Spleen (tissue), 7 donors: Measurements from ENCODE around the gene LRCH1.

Experiments
- POLR2A ChIP-seq, 3 donors: fragments of 450-650 bp; IDR thresholded peaks; one replicate each; pipeline ENCODE4 v1.5.1; 2017; ENCODE audit warnings: antibody characterized with exemption in 3 of 3, mild to moderate bottlenecking in 1 of 3
- POLR2AphosphoS5 ChIP-seq, 3 donors: sonication (generic); formaldehyde crosslinking; IDR thresholded peaks; one replicate each; pipeline ENCODE4 v1.5.1; 2017; ENCODE audit warnings: antibody characterized with exemption in 3 of 3
- TF ChIP-seq, protein P1 (sequence below), 11 experiments: fragments of 200-600 bp in 7 of 11; fragments of 450-650 bp in 4 of 11; sonication (generic) in 4 of 11; IDR thresholded peaks in 8 of 11; conservative IDR thresholded peaks in 3 of 11; 1 replicate in 7 of 11; 2 replicates in 4 of 11; pipeline versions ENCODE4 v1.4.0 to v1.8.0; 2016 to 2021; ENCODE audit warnings: antibody characterized with exemption in 11 of 11, inconsistent platforms in 4 of 11, mild to moderate bottlenecking in 1 of 11
- donor health status: DM: no; HTN: no; CAD: no; lungs with moderate emphysema.
- donor health status: DM: no; HTN: no; CAD: no.
- donor health status: DM: no; HTN: no; CAD: no.

- TF ChIP-seq, protein P1, sequence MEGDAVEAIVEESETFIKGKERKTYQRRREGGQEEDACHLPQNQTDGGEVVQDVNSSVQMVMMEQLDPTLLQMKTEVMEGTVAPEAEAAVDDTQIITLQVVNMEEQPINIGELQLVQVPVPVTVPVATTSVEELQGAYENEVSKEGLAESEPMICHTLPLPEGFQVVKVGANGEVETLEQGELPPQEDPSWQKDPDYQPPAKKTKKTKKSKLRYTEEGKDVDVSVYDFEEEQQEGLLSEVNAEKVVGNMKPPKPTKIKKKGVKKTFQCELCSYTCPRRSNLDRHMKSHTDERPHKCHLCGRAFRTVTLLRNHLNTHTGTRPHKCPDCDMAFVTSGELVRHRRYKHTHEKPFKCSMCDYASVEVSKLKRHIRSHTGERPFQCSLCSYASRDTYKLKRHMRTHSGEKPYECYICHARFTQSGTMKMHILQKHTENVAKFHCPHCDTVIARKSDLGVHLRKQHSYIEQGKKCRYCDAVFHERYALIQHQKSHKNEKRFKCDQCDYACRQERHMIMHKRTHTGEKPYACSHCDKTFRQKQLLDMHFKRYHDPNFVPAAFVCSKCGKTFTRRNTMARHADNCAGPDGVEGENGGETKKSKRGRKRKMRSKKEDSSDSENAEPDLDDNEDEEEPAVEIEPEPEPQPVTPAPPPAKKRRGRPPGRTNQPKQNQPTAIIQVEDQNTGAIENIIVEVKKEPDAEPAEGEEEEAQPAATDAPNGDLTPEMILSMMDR (IDR thresholded peaks at IDR 0.05 in 8 of 11, conservative IDR thresholded peaks at IDR 0.05 in 3 of 11), result no peak
- TF ChIP-seq POLR2A (IDR thresholded peaks at IDR 0.05) (no peak), POLR2AphosphoS5 (IDR thresholded peaks at IDR 0.05) (no peak)
These were observed 107.4 kb downstream of the LRCH1 start for GRCh38 chr13:46660416-46660815.
